GM08714 (cell line): ENCODE data around the gene PPP2R2C.

ENCODE experiments used
- H3K4me3 ChIP-seq: fragments of 200-500 bp; sonication (Bioruptor generic); 2 replicates; pipeline ENCODE4 v1.5.1; 2014; ENCODE audit warnings: mild to moderate bottlenecking, low read length, inconsistent platforms
- ZNF274 ChIP-seq: IDR thresholded peaks from 2 replicates; pipeline ENCODE4 v1.6.1; 2012; ENCODE audit warnings: mild to moderate bottlenecking, low read depth, low read length

Gene PPP2R2C

DNA sequence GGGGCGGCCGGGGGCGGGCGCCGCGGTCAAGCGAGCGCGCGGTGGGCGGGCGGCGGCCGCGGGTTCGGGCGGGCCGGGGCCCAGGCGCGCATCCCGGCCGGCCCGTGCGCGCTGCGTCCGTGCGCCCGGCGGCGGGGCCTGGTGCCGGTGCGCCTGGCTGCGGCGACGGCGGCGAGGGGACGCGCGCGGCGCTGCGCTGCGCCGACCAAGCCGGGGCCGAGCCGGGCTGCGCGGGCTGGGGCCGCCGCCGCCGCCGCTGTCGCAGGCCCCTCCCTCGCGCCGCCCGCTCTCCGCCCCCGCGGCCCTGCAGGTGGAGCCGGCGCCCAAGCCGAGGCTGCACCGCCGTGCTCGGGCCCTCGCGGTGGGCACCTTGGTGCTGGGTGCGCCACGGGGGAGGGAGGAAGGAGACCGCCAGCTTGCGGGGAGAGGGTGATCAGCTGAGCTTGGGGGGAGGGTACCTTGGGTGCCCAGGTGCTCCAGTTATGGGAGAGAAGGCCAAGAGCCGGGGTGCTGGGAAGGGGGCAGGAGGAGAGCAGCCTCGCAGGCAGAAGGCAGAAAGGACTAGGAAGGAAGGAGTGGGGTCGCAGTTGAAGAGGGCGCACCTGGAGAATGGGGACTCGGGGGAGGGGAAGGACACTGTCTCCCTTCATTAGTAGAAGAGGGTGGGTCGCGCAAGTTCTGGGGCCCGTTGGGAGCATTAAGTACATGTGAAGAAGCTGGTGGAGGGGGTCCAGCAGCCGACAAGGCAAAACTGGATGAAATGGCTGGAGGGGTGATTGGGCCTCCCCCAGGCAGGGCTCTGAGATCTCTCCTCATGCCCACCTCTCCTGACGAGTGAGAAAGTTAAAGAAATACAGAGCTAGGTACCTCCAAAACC, at the start of gene PPP2R2C:
Gene PPP2R2C (minus strand): TSS at position 228 of the 877 bp plus-strand sequence. CDS start 385 bp downstream, outside the sequence.
- TF ChIP-seq ZNF274 = no peak

DNA sequence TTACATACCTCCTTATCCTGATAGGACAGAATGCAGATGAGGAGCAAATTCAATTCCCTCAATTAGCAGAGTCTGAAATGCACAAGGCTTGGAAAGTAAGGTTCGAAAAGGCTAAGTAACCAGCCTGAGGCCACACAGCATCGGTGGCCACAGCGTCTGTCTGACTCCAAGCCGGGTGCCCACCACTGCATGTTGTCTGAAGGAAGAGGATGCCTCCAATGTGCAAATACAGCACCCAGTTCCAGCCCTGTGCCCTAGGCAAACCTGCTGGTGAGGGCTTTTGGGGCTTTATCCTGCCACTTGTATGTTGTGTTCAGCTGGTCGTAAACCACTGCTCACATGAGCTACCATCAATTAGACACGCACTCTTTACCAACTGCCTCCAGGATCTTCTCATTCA, 48.6 kb upstream of the PPP2R2C start:
- TF ChIP-seq ZNF274 = no peak

More for the DNA sequence above, at the start of gene PPP2R2C:
- no peak within 1 kb of the TSS for H3K4me3 ChIP-seq

DNA sequence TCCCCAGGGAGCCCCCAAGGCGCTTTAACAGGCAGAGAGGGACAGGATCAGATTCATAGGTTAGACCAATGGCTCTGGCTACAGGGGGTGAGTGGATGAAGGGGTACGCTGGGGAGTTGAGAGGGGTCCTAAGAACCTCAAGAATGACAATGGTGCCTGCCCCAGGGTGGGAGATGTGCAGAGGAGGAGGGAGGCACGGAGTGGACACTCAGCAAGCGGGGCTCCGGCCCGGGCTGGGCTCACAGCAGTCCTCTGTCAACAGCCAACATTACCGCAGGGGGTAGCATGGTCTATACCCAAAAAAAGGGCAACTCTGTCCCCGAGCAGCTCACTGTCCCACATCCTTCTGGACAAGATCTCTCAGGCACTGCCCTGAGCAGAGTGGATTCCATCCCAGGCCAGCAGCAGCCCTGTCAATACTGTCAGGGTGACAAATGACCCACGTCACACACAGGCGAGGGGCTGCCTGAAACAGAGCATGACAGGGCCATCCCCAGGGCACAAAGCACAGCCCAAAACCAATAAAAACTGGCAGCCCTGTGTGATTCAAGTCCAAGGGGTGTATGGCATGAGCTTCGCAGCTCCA, 47.7 kb upstream of the PPP2R2C start:
- no peak overlapping the region for H3K4me3 ChIP-seq
- no peak for TF ChIP-seq ZNF274

More for the DNA sequence above, 48.6 kb upstream of the PPP2R2C start:
- H3K4me3 ChIP-seq = no peak overlapping the region

DNA sequence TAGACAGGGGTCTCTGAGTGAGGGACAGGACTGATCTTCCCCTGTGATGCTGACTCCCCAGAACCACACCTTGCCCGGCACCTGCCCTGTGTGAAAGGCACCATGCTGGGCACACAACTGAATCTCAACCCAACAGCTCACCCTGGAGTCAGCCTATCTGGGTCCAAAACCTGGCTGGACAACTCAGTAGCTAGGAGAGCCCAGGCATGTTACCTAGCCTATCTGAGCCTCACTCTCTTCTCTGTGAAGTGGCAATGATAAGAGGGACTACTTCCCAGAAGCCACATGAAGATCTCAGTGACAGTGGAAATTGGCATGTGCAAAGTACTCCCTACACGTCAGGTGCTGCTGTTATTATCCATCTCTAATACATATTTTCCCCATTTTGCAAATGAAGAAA, 44.8 kb upstream of the PPP2R2C start:
- H3K4me3 ChIP-seq = no peak overlapping the region
- no peak for TF ChIP-seq ZNF274

DNA sequence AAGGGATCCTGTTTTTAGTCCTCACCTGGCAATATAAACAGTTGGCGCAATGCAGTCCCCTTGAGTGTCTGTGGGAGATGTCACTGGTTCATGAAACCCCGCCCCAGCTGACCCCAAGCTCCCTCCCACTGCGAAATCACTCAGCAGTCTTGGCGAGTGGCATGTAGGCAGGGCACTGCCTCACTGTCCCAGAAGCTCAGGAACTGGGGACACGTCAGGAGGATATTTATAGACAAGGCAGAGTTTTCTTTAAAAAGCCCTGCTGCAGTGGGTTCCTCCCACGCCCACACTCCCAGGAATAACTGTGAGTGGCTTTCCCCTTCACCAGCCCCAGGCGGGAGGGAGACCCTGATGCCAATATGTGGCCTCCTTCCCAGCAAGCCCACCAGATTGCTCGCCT, 44.3 kb upstream of the PPP2R2C start:
- H3K4me3 ChIP-seq = no peak overlapping the region
- TF ChIP-seq ZNF274 = no peak

DNA sequence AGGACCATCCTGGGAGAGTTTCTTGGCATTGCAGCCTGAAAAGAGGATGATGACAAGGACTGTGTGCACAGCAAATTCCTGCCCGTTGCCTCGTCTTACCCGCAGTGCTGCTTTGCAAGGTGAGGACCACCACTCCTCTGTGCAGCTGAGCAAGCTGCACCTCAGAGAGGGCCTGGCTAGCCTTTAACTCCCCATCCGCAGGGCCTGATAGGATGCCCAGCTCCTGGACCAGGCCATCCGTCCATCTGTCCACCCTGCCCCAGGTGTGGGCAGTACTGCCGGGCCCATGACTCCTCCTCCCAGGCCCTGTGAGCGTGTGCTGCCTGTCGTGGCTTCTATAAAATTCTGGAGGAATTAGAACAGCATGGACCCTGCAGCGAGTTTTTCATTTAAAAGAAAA, 43.9 kb upstream of the PPP2R2C start:
- H3K4me3 ChIP-seq = no peak overlapping the region
- no peak for TF ChIP-seq ZNF274

DNA sequence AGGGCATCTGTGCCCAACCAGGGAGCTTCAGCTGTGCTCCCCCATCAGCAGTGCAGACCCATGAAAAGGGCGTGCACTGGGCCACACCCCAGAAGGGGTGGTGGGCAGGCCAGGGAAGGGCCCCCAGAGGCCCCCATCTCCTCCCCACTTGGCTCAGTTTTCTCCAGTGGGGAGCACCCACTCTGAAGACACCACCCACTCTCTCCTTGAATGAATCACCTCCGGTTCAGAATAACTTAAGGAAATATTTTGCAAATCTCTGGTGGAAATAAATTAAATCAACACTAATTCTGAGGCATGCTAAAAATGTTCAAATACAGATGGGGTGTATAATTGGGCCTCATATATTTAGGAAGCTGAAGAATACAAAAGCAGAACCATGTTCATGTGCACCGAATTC, 41.3 kb upstream of the PPP2R2C start:
- H3K4me3 ChIP-seq = no peak overlapping the region
- no peak for TF ChIP-seq ZNF274

DNA sequence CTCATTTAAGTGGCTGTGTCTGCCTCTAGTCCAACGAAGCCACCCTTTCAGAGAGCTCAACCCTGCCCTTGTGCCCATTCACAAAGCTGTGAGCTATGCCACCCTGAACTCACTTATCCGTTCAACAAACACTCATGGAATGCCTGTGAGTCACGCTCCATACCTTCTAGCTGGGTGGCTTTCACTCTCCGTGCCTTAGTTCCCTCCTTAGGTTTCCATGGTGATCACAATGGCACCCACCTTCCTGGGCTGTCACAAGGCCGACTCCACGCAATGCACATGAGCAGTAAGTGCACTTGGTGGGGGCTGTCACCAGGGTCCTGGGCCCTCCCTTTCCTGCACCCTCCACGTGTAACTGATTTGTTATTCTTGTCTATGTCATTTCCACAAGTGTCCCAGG, 37.2 kb upstream of the PPP2R2C start:
- no peak overlapping the region for H3K4me3 ChIP-seq
- no peak for TF ChIP-seq ZNF274

DNA sequence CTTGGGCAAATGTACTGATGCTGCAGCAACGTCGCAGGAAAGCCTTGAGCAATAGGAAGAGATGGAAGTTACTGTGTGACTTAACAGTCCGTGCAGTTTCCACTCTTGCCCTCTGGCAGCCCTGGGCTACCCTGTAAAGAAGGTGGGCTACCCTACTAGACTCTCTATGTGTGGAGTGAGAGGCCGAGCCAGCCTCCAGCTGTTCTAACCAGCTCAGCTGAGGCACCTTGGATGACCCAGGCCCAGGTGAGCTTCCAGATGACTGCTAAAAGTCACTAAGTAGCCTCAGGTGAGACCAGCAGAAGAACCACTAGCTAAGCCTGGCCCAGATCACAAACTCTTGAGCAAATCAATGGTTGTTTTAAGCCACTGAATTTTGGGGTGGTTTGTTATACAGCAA, 34.9 kb upstream of the PPP2R2C start:
- H3K4me3 ChIP-seq = no peak overlapping the region
- no peak for TF ChIP-seq ZNF274

DNA sequence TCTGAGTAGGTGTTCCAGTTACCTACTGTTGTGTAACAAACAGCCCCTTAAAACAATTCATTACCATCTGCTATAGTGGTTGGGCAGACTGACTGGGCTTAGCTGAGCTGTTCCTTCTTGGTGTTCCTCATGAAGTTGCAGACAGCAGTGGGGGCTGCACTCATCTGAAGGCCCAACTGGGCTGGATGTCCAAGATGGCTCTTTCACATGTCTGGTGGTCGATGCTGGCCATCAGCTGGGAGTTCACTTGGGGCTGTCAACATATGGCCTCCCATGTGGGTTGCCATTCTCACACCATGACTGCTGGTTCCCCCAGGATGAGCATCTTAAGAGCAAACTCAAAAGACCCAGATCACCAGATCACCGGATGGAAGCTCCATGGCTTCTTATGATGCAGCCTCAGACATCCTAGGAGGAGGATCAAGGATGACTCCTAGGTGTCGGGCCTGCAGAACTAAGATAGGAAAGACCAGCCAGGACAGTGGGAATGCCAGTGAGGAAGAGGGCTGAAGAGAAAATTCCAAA, 34.3 kb upstream of the PPP2R2C start:
- H3K4me3 ChIP-seq = no peak overlapping the region
- TF ChIP-seq ZNF274 = no peak

DNA sequence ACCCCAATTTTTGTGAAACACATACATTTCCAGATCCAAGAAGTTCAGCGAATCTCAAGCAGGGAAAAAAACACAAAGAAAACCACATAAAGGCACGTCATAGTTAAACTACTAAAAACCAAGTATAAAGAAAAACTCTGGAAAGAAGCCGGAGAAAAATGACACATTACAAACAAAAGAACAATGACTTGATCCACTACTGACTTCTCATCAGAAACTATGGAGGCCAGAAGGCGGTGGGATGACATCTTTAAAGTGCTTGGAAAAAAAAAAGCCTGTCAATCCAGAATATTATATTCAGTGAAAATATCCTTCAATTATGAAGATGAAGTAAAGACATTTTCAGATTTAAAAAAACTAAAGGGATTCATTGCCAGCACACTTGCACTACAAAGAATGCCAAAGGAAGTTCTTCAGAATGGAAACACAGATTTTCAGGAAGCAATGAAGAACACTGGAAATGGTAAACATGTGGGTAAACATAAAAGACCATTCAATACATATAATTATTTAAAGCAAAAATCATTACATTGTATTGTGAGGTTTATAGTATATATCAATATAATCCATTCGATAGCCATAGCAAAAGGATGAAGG, 32.6 kb upstream of the PPP2R2C start:
- no peak for TF ChIP-seq ZNF274
- no peak overlapping the region for H3K4me3 ChIP-seq

DNA sequence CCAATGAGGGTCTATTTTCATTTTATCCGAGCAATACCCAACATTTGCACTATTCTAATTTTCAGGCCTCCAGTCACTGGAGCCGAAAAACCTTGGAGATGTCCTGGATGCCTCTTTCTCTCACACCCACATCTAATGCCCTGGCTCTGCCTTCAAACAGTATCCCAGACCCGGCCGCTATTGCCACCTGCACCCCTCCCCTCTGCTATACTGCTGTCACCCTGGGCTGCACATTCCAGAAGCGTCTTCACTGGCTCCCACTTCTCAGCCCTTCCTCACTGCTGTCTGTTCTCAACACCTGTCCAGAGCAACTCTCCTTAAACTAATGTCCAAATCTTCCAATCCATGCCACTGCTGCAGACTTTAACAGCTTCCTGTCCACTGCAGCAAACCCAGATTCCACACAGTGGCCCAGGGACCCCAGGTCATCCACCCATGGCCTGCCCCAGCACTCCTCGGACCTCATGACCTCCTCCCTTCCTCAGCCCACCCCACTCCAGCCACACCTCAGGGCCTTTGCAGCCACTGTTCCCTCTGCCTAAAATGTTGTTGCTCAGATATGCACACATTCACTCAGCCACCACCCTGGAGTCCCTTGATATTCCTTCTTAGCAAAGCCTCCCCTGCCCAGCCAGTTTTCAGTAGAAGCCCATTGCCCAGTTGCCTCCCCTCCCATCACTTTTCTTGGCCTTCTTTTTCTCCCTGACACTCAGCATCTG, 30.5 kb upstream of the PPP2R2C start:
- H3K4me3 ChIP-seq = no peak overlapping the region
- no peak for TF ChIP-seq ZNF274

DNA sequence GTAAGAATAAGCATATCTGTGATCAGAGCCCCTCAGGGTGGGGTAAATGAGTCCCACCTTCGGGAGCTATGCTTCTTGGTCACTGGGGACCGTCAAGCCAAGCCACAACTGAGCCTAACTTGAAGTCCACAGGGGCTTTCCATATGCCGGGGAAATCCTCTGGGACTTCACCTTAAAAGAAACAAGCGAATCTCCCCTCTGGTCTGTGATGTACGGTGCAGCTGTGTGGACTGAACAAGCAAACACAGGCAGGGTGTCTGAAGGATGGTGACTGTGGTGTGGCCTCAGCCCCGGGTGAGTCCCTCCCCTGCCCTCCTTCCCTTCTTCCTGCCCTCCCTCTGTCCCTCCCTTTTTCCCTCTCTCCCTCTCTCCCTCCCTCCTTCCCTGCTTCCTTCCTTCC, 29.7 kb upstream of the PPP2R2C start:
- TF ChIP-seq ZNF274 = no peak
- no peak overlapping the region for H3K4me3 ChIP-seq

DNA sequence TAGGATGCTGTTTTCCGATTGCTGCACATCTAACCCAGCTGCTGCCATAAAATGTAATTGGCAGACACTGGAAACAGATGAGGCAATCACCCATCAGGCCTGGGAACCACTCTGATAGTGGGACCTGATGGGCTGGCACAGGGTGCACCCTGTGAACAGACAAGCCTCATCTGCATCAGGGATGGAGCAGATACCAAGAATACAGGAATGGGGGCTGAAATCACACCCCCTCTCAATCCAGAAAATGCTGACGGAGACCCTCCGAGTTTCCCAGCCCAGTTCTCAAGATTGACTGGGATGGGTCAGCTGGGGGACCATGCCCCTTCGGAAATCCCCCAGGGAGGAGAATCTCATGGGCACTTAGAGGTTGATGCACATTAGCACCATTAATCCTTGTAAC, 28.8 kb upstream of the PPP2R2C start:
- TF ChIP-seq ZNF274 = no peak
- no peak overlapping the region for H3K4me3 ChIP-seq
